ENCODE results near the gene PDE6D.

Gene PDE6D

DNA sequence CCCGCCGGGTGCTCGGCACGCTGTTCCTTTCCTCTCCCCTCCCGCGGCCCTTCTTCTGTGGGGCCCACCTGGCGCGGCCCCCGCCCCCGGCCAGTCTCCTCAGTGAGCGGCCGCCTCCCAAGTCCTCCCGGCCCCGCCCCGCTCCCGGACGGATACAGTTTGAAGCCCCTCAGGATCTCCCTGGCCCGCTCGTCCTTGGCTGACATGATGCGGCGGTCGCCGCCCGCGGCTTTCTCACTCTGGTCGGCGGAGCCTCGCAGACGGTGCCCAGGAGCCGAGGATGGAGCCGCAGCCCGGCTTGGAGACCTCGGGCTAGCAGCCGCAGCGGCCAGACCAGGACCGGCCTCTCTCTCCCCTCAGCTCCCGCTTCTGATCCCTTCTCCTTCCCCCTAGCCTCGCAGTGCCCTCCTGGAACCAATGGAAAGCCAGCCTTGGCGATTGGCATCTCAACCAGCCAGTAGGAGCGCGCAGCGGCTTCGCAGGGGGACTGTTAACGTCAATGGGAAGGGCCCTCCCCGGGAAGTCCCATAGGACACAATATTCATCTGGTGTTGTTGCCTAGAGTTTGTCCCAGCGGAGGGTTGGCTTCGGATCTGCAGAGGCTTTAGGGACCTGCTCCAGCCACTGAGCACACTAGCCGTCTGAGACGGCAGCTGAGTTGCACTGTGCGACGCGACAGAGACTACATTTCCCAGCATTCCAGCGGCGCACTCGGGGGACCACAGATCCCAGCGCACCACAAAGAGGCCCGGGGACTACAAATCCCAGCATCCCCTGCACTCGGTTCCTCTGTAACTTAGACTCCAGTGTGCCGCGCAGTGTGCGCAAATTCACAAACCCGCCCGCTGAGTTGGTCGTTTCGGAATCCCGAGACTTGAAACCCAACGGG is at the start of gene PDE6D:
Gene PDE6D, minus strand, starts transcription at position 374 of the 889 bp plus-strand sequence. Its CDS starts 168 bp downstream, at position 206.
- DNase-seq (ENCODE audit: low read depth), result peak; percentile 99

DNA sequence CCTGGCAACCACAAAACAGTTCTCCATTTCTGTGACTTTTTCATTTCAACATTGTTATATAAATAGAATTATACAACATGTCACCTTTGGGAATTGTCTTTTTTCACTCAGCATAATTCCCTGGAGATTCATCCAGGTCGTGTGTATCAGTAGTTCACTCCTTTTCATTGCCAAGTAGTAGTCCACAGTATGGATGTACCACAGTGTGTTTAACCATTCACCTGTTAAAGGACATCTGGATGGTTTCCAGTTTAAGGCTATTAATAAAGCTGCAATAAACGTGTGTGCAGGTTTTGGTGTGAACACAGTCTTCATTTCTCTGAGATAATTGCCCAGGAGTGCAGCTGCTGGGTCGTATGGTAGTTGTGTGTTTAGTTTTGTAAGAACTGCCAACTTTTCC is 40.8 kb upstream of the PDE6D start:
- no peak for DNase-seq (ENCODE audit: low read depth)

DNA sequence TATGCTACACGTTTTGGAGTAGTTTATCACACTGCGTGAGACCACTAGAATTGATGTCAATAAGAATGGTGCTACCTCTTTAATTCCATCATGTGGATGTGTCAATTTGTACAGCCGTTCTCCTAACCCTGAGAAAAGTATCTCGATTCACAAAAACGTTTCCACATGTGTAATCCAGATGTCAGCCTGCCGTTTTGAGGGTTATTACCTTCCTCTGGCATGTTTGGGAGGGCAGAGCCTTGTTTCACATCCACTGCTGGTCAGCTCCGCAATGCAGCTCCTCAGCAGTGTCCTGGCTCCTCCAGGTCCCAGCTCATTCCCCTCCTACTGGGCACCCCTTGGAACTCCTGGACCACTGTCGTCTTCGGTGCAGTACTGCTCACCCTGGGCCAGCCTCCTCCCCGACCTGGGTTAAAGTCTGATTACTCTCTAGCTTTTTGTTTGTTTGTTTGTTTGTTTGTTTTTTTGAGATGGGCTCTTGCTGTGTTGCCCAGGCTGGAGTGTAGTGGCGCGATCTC is 39.8 kb upstream of the PDE6D start:
- no peak for DNase-seq (ENCODE audit: low read depth)

DNA sequence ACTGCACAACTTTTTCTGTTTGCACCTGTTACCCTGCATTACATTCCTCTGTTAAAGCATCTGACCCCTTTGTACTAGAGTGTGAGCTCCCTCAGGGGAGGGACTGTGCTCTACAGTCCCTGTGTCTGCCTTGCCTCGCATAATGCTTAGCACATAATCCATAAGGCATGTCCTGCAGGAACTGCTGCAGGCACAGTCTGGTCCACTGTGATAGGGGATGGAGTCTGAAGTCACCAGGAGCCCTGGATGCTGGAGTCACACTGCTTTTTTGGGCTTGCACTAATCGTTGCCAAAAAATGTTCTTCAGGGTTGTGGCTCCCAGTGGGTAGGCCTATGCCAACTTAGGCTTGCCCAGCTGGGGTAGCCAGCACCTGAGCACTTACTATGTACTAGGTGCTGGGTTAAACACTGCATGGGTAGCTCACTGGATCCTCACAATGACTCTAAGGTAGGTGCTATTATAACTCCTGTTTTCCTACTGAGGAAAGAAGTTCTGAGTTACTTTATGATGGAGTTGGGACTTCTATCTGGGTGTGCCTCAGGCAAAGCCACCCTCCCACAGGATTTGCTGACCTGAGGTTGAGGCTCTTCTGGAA is 38.5 kb upstream of the PDE6D start:
- no peak for DNase-seq (ENCODE audit: low read depth)

DNA sequence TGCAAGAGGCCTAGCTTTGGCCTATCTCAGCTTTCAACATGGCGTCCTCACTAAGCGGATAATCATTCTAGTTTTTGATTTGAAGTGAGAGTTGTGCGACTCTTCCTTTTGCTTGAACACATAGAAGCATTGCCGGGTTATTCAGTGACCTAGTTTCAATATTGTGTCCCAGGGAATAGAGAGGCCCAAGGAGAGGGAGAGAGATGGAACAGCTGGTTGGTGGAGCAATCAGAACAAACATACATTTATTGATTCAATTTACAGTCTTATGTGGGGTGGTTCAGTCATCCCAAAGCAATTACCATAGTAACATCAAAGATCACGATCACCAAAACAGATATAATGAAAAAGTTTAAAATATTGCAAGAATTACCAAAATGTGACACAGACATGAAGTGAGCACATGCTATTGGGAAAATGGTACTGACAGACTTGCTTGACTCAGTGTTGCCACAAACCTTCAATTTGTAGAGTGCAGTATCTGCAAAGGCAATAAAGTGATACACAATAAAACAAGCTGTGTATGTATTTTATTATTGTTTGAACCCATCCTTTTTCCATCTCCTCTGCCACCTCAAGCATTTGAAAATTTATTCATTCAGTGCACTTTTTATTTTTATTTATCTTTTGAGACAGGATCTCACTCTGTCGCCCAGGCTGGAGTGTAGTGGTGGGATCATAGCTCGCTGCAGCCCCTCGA is 35.4 kb upstream of the PDE6D start:
- no peak for DNase-seq (ENCODE audit: low read depth)

DNA sequence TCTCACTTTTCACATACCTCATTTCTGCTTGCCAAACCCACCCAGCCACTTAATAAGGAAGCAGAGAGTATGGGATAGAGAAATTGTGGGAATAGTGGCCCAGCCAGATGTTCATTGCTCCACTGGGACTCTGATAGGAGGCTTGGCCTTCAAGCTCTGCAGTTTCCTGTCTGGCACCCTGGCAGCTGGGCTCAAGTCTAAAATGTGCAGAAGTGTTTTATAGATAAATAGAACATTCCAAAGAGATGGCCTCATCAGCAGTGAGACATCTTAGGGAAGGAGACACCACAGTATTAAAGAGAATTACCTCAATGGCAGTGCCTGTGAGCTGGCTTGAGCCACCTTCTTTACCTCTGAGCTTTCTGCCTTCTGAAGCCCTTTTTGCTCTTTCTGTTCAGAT is 29.8 kb upstream of the PDE6D start:
- peak; percentile 82 for DNase-seq (ENCODE audit: low read depth)

DNA sequence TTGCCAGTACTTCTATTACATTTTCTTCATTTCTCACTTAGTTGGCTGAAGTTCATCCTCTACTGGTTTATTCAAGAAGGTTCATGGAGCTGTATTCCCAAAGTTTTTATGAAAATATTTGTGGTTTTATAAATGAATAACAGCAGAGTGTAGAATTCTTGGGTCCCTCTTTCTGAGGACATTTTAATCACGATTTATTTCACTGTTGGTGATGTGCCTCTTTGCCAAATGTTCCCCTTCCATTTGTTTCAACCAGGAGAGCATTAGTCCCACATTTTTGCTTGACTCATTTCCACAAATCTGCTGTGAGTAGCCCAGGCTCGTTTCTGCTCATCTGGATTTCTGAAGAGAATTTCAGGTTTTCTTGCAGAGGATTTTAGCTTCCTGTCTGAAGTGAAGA is 25.9 kb upstream of the PDE6D start:
- no peak for DNase-seq (ENCODE audit: low read depth)

DNA sequence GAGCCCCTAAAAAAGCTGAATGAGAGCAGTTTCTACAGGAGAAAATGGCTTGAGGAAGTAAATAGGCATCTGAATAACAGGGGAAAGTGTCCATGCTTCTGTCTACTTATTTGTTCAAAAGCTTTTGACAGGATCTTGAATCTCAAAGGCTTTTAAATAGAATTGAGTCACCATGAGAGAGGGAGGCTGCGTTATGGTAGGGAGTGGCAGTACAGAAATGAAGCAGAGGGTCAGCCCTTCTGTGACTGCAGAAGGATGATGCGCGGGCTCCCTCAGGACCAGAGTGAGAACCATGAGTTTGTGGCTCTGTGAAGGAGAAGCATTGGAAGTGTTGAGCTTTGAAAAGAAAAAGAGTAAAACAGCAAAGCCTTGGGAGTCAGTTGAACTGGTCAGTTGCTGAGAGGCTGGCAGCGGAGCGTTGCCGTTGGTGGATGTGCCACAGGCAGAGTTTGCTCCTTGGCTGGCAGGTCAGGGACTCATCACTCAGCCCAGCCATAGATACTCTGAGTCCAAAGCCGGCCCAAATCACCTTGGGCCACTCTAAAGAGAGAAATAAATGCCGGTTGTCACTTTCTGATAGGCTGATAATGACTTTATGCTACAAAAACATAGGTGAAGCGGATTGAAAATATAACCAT is 22.5 kb upstream of the PDE6D start:
- no peak for DNase-seq (ENCODE audit: low read depth)

DNA sequence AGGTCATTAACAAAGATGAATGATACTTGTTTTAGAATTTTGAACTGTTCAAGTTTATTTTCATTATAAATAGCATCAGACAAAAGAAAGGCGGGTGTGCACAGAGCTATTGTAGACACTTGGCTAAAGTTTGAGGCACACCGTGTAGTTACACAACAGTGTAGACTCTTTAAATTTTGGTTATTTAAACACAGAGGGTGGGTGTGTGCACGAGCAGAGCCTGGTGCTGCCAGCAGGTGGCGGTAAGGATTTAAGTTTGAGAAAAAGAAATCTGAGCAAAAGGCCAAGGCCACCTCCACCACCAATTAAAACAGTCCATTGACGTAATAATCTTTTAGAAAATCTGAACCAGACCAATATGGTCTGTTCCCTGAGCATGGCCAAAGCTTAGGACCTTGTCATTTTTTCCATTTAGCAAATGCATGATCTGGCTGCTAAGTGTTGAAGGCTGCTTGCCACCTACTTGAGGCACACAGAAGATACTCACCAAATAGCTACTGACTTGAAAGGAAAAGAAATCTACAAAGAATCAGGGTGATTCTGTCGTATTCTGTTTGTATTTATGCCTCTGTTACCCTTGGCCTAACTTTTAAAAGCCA is 19.5 kb upstream of the PDE6D start:
- DNase-seq (ENCODE audit: low read depth), result peak; percentile 50

DNA sequence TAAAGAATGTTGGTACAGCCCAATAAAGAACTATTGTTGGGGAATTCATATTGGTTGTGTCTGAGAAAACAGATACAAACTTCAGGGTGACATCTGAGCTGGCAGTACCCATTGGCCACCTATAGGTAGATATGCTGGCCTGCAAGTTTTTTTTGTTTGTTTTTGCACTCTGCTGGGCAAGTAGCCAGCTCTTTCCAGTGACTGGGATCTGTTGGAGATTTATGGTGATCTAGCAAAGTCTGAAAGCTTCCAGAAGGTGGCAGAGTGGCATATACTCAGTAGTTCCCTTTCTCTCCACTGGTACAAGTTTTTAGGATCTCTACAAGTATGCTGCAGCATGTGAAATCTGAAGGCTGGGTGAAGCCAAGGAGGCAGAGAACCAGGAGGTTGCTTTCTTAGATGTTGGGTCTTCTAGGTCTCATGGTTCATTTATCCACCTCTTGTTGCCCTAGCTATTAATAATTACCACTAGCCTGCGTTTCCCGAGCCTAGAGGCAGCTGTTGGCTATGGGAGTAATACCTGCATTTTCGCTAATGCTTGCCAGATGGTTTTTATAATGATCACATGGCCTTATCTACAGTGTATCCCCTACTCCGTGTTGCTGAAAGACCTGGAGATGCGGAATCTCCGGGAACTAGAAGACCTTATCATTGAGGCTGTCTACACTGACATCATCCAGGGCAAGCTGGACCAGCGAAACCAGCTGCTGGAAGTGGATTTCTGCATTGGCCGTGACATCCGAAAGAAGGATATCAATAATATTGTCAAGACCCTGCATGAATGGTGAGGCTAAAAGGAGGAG is 14.6 kb upstream of the PDE6D start:
- peak; percentile 76 for DNase-seq (ENCODE audit: low read depth)

DNA sequence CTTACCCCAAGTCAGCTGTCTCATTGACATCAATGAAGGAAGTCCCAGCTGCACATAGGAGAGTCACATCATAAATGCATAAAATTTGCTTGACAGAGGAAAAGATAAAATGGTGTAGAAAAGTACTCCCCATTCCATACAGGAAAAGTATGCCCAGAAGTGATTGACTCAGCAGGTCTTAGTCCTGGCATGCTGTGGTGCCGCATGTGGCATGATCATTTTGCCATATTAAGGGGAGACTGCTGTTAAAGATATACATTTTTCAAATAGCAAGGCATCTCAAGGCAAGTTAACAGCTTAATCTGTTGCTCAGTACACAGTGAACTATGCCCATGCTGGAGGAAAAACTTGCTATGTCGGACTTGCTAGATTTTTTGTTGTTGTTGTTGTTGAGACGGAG is 13.3 kb upstream of the PDE6D start:
- DNase-seq (ENCODE audit: low read depth), result no peak

DNA sequence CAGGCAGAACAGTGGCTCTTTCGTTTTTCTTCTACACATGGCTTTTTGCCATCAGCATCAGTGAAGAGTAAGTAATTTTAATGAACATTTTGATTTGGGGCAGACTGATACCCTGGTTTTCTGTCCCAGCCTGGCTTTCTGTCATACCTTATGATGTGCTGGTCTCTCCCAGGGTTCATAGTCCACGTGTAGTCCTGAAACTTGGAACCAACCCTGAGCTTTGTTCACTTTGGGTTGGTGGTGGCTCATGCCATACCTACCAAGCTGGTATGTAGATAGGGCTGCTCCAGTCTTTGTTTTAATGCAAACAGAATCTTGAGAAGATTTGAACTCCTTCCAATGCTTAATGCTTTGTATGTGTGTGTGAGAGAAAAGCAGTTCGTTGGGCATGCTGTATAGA is 10.0 kb upstream of the PDE6D start:
- no peak for DNase-seq (ENCODE audit: low read depth)

DNA sequence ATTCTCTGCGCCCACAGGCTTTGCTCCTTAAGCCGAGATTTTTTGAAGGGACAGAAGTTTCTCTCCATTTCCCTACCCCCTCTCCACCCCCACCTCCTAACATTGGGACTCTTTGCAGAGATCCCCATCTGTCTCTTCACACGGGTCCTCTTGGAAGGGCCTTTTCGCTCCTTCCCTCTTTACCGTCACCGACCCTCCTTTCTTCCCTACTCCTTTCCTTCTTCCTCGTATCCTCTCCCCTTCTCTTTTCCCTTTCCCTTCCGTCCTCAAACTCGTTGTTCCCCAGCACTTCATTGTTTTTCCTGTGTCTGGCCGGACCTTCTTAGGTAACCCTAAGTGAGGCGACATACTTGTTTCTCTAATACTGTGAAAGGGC is 5.8 kb upstream of the PDE6D start:
- DNase-seq (ENCODE audit: low read depth), result no peak

DNA sequence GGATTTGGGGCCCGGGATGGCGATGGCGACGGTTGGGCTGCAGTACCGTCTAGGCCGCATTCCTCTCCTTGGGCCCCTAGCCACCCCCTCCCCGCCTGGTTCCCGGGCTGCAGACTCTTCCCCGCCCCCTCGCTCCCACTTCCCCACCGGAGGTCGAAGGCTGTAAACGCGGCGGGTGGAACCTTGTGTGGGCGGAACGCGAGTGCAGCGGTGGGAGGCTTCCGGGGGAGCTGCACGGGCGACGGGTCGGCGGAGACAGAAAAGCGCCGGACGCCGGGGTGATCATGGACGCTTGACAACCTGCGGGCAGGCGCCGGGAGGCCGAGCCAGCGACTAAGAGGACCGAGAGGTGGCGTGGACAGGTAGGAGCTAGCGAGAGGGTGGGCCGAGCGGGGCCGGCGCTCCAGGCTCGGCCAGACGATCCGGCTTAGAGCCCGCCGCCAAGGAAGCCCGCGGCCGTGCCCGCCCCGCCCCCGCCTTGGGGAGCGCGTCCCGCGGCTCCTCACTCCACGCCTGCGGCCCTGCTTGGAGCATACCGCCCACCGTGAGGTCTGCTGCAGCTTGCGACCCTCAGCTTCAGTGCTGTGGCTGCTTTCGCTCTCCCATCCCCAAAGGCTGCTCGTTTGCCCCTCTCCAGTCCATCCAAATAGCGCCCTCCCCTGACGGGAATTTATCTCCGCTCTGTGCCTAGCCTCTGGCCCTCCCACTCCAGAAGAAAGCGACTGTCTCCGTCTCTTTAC is 5.3 kb upstream of the PDE6D start, which contains the start of gene COPS7B:
Gene COPS7B, plus strand, starts transcription at position 269 of the 740 bp plus-strand sequence. CDS start 2,126 bp downstream, outside the sequence.
- peak; percentile 85 for DNase-seq (ENCODE audit: low read depth)

DNA sequence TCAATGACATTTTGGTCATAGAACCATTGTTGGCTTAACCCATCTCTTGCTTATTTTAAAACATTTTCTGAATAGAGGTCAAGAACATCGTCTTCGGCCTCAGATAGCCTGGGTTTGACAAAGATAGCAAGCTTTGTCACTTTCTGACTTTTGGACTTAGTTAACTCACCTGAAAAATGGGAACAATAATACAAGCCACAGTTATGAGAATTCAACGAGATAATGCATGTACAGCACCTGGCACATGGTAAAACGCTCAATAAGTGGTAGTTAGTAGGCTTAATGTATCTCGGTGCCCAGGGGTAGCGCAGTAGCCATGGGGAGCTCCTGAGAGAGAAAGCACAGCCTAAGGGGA is 4.7 kb upstream of the PDE6D start:
- no peak for DNase-seq (ENCODE audit: low read depth)

DNA sequence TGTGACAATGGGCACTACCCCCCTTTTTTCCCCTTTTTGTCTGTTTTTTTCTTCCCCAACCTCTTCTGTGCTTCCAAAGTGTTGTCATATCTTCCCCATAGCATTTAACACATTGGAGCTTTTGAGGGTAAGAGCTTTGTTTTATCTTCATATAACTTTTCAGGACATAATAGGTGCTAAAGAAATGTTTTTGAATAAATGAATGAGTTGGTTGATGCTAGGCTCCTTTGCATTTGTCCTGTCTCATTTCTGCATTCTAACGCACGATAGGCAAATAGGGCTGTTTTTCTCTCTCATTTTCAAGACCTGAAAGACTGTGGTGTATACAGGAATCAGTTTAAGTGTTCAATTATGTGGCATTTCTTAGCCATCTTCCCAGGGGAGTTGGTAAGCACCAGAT is 4.3 kb upstream of the PDE6D start:
- no peak for DNase-seq (ENCODE audit: low read depth)

DNA sequence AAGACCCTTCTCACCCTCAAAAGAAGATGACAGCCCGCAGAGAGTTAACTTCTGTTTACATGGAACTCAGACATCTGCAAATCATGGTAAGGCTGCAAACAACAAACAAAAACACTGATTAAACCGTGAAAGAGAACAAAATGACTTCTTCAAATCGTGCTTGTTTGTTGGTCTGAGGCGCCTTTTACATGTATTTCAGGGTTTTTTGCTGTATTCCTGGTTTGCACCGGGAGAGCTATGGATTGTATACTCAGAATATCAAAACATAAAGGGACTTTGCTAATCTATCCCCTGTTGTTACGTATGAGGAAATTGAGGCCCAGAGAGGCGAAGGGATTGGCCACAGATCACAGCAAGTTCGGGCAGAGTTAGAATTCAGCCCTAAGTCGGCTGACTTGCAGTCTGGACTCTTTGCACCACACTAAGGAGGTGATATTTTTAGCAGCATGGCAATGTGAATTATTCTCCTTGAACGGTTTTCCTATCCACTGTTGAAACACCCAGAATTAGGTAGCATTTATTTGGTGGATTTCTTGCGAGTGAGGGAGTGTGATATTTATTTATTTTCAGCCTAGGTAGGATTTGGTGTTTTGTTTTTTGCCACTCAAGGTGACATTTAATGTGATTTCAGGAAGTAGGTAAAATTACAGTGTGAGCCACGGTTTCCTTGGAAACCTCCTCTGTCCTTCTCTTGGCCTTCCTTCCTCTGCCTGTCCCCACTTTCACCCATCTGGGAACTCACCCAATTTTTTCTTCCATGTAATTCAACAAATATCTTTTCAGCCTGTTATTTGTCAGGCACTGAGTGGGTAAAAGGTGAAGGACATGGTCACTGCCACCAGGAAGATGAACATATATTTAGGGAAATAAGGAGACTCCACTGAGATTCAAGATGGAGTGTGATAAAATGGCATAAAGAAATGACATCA is 980 bp upstream of the PDE6D start:
- peak; percentile 77 for DNase-seq (ENCODE audit: low read depth)

DNA sequence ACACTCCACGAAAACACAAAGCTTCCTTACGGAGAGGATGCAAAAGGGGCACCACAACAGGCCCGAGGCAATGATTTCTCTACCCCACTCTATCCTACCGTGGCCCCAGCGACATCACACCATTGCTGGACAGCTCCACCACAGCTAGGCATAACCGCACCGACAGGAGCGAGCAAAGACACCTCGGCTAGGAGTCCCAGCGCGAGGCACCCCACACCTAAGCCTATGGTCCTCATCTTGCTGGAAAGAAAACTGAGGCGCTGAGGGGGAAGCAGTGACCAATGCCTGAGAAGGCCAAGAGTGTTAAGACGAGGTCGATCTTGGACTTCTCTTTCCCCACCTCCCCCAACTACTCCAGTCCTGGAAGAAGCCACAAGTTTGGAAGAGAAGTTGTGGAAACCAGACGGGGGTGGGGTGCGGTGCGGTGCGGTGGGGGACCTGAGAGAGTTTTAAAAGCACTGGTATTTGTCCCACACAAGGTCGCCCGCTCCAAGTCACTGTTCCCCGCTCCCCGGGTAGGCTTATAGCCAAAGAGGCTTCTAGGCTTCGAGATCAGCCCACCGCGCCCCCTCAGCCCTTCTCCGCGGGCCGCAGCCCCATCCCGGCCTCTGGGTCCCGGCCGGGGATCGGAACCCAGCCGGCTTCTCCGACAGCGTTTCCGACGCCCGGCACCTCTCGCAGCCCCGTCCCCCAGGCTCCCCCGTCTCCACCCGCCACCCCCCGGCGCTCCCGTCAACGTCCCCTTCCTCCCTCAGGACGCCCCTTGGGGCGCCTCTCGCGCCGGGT is 766 bp downstream of the PDE6D start:
- DNase-seq (ENCODE audit: low read depth), result peak; percentile 42
